ENCODE data around the gene EIF4H. TPM values are rescaled to one million over a fixed set of nuclear protein-coding genes. Genes with fewer than 3 reads are reported as not detected.

EIF4H gene
- total RNA-seq, 1 donor from 2014 or later, result 213 TPM

DNA sequence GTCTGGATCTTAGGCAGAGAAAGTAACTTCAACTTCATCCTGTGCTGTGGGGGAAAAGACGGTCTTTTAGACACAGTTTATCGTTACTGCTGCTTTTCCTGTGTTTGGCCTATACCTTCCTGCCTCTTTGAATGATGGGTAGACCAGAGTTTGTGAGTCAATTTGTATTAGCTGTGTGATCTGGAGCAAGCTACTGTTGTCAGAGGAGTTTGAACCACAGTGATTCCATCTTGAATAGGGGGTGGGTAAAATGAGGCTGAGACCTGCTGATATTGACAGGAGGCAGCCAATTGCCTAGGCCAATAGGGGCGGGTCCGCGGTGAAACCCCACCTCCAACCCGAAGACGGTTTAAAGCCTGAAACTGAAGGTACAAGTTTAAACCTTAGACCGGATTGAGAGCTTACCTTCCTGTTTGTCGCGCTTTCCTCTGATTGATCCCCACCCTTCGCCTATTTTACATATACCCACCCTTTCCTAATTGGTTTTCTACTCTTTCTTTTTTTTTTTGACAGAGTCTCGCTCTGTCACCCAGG, 35.8 kb upstream of the EIF4H start:
- H3K27ac Mint-ChIP-seq, result peak overlapping the region; percentile 37
- H3K4me1 Mint-ChIP-seq (ENCODE audit: low read depth), result peaks cover 3% of the 10 kb centered on the region
- H3K27me3 Mint-ChIP-seq, result peaks cover 12% of the 10 kb centered on the region
- no peak overlapping the region for H3K4me3 Mint-ChIP-seq (ENCODE audit: low read depth)
- no peaks in the 10 kb centered on the region for H3K36me3 Mint-ChIP-seq (ENCODE audit: insufficient read depth)
- no peaks in the 10 kb centered on the region for H3K9me3 Mint-ChIP-seq (ENCODE audit: low read depth)
- DNase-seq (ENCODE audit: low spot score, unreplicated experiment), result no peak
- TF ChIP-seq, protein P1, sequence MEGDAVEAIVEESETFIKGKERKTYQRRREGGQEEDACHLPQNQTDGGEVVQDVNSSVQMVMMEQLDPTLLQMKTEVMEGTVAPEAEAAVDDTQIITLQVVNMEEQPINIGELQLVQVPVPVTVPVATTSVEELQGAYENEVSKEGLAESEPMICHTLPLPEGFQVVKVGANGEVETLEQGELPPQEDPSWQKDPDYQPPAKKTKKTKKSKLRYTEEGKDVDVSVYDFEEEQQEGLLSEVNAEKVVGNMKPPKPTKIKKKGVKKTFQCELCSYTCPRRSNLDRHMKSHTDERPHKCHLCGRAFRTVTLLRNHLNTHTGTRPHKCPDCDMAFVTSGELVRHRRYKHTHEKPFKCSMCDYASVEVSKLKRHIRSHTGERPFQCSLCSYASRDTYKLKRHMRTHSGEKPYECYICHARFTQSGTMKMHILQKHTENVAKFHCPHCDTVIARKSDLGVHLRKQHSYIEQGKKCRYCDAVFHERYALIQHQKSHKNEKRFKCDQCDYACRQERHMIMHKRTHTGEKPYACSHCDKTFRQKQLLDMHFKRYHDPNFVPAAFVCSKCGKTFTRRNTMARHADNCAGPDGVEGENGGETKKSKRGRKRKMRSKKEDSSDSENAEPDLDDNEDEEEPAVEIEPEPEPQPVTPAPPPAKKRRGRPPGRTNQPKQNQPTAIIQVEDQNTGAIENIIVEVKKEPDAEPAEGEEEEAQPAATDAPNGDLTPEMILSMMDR (IDR thresholded peaks at IDR 0.05; ENCODE audit: unreplicated experiment), result no peak

DNA sequence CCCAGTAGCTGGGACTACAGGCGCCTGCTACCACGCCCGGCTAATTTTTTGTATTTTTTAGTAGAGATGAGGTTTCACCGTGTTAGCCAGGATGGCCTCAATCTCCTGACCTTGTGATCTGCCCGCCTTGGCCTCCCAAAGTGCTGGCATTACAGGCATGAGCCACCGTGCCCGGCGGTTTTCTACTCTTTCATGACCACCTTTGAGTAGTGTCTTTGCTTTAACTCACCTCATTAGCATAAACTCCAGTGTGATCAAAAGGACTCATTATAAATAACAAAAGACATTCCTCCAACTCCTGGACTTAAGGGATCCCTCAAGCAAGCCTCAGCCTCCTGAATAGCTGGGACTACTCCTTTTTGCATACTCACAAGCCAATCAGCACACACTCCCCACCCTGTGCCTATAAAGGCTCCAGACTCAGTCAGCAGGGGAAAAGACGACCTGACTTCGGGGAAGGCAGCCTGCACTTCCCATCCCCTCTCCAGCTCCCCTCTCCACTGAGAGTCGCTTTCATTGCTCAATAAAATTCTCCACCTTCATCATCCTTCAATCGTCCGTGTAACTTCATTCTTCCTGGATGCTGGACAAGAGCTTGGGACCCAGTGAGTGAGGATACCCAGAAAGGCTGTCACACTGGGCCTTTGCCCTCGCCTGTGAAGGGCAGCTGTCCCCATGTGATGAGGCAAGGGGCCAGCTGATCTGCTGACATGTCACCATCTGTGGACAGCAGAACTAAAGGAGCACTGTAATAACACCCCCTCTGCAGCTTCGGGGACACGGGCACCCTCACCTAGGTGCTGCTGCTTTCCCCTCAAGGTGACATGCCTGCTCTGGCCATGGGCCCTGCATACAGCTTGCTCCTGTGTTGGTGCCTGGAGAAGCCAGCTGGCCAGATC, 35.0 kb upstream of the EIF4H start:
- H3K27ac Mint-ChIP-seq, result peak overlapping the region; percentile 37
- no peak overlapping the region for H3K4me3 Mint-ChIP-seq (ENCODE audit: low read depth)

GRCh38 chr7:74141705-74142104, 32.5 kb upstream of the EIF4H start:
- DNase-seq (ENCODE audit: low spot score, unreplicated experiment), result no peak
- Mint-ChIP-seq H3K4me1 (ENCODE audit: low read depth) (peaks cover 3% of the 10 kb centered on the region), H3K9me3 (ENCODE audit: low read depth) (no peaks in the 10 kb centered on the region), H3K27me3 (peaks cover 12% of the 10 kb centered on the region), H3K27ac (no peak overlapping the region), H3K36me3 (ENCODE audit: insufficient read depth) (no peaks in the 10 kb centered on the region), H3K4me3 (ENCODE audit: low read depth) (no peak overlapping the region)
- TF ChIP-seq, protein P1 (IDR thresholded peaks at IDR 0.05; ENCODE audit: unreplicated experiment), result no peak

More for the DNA sequence above, 35.0 kb upstream of the EIF4H start:
- DNase-seq (ENCODE audit: low spot score, unreplicated experiment), result no peak
- Mint-ChIP-seq H3K27me3 (peaks cover 12% of the 10 kb centered on the region), H3K36me3 (ENCODE audit: insufficient read depth) (no peaks in the 10 kb centered on the region), H3K4me1 (ENCODE audit: low read depth) (peaks cover 3% of the 10 kb centered on the region), H3K9me3 (ENCODE audit: low read depth) (no peaks in the 10 kb centered on the region)
- TF ChIP-seq, protein P1 (IDR thresholded peaks at IDR 0.05; ENCODE audit: unreplicated experiment), result no peak

- Mint-ChIP-seq H3K9me3 (ENCODE audit: low read depth) (no peaks in the 10 kb centered on the region), H3K4me1 (ENCODE audit: low read depth) (peaks cover 1% of the 10 kb centered on the region), H3K27me3 (peaks cover 9% of the 10 kb centered on the region), H3K36me3 (ENCODE audit: insufficient read depth) (no peaks in the 10 kb centered on the region), H3K27ac (no peak overlapping the region), H3K4me3 (ENCODE audit: low read depth) (no peak overlapping the region)
- TF ChIP-seq, protein P1 (IDR thresholded peaks at IDR 0.05; ENCODE audit: unreplicated experiment), result no peak
- no peak for DNase-seq (ENCODE audit: low spot score, unreplicated experiment)
Measured at GRCh38 chr7:74143383-74143782, 30.8 kb upstream of the EIF4H start.

GRCh38 chr7:74148491-74148890, 25.7 kb upstream of the EIF4H start:
- H3K27me3 Mint-ChIP-seq, result no peaks in the 10 kb centered on the region
- H3K9me3 Mint-ChIP-seq (ENCODE audit: low read depth), result no peaks in the 10 kb centered on the region
- no peak overlapping the region for H3K4me3 Mint-ChIP-seq (ENCODE audit: low read depth)
- no peak overlapping the region for H3K27ac Mint-ChIP-seq
- no peaks in the 10 kb centered on the region for H3K4me1 Mint-ChIP-seq (ENCODE audit: low read depth)
- no peak for DNase-seq (ENCODE audit: low spot score, unreplicated experiment)
- no peaks in the 10 kb centered on the region for H3K36me3 Mint-ChIP-seq (ENCODE audit: insufficient read depth)
- TF ChIP-seq, protein P1 (IDR thresholded peaks at IDR 0.05; ENCODE audit: unreplicated experiment), result no peak
